ENCODE data around the gene TGM1.
A peak's percentile ranks its signal among the peaks of the same experiment; 100 is the strongest.
"Not testable (repeated sequence)": the region's sequence is repeated elsewhere in the genome, so short reads cannot be mapped to it uniquely, and the experiment has no call there.

The TGM1 gene

DNA sequence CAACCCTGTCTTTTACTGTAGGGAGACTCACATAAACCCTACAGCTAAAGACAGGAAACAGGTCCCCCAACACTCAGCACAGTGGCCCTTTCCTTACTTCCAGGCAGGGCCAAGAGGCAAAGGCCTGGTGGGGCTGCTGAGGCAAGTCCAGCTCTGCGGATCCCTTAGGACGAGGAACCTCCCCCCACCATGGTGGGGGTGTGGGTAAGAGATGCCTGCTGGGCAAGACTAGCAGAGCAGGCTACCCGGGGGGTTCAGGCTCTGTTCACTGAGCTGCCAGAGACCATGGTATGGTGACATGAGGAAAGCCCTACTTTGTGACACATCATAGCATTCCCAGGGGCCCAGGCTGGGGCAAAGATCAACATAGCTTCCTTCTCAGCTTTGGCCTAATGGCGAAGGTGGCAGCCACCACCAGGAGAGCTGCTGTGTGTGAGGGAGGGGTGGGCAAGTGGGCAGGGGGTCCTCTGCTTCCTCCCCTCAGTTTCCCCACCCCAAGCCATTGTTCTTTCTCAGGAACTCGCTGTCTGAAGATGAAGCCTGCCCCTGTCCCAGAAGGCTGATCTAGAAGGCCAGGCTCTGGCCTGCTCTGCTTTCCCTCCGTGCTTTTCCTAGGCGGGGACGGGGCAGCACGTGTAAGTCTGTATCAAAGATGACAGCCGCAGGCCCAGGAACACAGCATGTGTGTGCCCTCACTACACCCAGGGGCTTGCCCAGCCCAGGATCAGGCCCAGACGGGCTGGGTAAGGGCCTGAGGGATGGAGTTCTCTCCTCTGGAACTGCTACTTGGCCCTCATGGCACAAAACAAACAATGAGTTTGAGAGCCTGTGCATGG, 10.5 kb downstream of the TGM1 start:
- DNase-seq, result no peak

DNA sequence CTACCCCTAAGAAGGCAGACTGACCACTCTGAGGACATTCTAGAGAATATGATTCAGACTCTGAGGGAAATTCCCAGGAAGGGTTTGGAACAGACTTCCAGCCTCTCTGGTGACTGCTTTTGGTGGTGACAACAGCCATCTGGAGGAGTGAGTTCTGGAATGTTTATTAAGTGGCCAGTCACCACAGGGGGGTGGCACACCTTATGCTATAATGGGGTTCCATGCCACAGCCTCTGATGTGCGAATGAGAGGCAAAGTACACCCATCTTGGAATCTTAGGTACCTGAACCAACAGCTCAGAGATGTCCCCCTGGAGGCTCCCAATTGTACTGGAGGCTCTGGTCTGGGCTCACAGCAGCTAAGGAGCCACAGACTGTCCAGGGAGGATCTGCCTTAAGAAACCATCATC, 11.1 kb downstream of the TGM1 start:
- no peak for DNase-seq

DNA sequence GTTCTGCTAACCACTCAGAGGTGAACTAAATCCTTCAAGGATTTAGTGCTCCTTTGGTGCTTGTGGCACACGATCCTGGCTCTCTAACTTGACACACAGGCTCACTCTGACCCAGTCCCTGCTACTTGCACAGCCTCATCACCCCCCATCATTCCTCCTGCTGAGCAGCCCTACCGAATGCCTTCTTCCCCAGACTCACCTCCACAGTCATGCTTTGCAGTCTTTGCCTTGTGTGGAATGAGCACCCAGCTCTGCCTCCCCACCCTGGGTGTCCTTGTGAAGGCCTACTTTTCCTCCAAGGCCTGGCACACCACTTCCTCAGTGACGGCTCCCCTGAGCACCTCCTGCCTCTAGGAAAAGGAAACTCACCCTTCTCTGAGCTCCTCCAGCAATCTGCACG, 12.6 kb downstream of the TGM1 start:
- DNase-seq, result no peak

DNA sequence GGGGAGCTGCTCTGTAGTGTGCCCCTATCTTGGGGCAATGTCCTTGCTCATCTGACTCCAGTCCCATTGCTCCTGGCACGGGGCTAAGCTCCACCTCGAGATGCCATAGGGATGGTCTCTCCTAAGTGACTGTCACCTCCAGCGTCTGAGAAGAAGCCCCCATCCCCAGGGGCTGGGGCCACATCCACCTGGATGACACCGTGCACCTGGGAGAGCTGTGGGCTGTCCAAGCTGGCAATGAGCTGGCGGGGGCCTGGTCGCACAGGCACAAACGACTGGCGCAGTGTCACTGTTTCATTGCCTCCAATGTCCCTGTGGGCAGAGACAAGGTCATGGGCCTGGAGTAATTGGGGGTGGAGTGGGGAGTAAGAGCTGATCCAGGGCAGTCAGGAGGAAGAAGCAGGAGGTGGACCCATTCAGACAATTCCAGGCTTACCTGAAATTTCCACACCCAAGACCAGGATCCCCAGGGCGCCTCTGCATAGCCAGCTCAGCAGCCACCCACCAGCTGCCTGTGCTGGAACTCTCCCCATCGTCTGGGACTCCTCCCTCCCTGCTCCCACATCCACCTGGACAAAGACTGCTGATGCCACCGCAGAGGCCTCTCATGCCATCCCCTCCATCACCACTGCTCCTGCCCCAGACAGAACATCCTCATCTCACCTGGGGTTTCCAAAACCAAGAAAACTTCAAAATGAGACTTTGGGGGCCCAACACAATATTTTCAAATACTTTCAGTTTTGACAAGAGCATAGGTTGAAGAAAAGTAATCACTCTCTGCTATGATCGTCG, 13.6 kb downstream of the TGM1 start:
- DNase-seq, result no peak

DNA sequence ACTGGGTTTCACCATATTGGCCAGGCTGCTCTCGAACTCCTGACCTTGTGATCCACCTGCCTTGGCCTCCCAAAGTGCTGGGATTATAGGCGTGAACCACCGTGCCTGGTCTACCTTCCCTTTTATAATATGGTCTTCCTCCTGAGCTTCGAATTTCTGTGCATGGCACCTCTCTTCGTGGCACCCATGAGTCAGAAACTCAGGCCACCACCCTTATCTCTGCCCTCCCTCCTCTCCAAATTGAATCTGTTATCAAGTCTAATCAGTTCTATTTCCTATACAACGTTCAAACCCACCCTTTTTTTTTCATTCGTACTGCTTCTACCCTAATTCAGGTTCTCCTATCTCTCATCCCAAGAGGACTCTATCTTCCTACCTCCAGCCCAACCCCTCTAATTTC, 15.6 kb downstream of the TGM1 start:
- no peak for DNase-seq

DNA sequence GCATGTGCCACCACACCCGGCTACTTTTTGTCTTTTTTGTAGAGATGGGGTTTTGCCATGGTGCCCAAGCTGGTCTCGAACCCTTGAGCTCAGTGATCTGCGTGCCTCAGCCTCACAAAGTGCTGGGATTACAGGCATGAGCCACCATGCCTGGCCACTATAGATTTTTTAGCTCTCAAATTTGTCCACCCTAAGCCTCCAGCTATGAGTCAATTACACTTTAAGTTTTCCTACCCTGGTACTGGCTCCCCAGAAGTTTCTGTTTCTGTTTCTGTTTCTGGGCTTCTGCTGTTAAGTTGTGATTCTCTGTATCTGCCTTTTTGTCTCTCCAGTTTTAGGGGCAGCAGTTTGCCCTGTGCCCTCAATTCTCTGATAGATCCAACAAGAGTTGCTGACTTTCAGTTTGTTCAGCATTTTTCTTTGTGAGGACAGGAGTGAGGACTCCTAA, 16.2 kb downstream of the TGM1 start:
- DNase-seq, result peak; percentile 21 to 44

DNA sequence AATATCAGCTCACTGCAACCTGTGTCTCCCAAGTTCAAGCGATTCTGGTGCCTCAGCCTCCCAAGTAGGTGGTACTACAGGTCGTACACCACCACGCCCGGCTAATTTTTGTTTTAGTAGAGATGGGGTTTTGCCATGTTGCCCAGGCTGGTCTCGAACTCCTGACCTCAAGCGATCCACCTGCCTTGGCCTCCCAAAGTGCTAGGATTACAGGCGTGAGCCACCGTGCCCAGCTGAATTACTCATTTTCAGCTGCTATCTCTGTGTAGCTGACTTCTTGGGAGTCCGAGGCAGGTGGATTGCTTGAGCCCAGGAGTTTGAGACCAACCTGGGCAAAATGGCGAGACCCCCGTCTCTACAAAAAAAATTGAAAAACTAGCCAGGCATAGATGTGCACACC, 17.6 kb downstream of the TGM1 start:
- not testable (repeated sequence) for DNase-seq

DNA sequence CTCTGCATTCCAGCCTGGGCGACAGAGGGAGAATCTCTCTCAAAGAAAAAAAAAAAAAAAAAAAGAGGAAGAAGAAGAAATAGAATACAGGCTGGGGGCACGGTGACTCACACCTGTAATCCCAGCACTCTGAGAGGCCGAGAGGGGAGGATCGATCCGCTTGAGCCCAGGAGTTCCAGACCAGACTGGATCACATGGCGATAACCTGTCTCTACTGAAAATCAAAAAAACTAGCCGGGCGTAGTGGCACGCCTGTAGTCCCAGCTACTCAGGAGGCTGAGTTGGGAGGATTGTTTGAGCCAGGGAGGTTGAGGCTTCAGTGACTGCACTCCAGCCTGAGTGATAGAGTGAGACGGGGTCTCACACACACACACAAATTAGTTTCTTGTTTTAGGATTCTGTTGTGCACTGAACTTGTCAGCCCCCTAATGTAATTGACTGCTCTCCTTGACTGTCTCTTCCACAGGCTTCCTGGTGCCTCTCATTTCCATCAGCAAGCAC, 19.6 kb downstream of the TGM1 start:
- peak in 1 of 2 experiments; percentile 24 for DNase-seq

DNA sequence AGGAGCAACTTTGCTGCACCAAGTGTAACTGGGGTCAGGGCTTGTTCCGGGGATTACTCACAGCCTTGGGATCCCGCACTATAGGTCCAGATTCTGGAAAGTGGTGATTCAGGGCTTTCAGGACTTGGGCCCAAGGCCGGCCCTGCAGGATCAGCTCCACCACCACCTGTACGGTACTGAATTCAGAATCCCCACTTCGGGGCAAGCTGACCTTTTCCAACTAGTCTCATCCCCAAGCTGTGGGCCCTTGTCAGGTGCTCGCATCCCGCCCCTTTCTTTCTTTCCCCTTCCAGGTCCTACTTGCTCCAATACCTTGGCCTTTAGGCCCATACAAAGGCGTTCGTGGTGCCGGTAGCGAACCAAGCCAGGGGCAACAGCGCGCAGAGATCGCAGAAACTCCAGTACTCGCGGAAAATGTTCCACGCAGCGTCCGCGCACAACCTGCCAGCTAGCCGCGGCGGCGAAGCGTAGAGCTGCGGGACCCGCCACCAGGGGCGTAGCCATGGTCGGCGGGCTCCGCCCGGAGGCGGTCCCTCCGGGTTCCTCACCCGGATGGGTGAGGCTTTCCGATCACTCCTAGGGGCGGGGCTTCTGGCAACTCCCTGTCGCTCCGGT, 21.0 kb downstream of the TGM1 start:
- DNase-seq, result peak; percentile 92 to 96

DNA sequence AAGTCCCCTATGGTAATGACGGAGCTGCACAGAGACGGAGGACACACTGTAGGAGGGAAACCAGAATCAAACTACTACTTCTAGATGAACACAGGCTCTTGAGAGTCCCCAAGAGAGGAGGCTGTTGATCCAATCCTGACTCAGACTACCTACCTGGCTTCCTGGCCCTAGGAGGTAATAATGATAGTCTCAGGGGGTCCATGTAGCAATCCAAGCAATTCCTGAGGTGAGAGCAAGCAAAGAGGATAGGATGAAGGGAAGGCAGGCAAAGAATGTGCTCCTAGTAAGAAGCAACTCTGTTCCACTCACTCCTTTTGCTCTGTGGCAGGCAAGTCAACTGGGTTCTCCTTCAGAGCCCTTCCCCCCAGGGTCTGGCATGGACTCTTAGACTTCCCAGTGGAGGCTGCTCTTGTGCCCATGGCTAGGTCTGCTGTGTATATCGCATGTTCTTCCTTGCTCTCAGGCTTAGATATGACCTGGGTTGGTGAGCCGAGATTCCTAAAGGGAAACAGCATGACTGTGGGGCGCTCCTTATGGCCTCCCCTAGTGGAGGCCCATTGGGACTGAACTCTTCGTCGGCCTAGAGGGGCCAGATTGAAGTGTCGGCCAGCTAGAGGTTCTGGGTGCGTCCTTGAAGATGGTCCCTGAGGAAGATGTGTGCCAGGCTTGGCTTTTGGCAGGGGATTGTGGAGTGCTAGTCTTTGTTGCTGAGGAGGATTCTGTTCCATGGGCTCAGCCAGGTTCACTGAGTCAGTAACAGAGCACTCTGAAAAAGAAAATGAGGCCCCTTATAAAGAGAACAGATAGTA, 22.7 kb downstream of the TGM1 start:
- no peak for DNase-seq

DNA sequence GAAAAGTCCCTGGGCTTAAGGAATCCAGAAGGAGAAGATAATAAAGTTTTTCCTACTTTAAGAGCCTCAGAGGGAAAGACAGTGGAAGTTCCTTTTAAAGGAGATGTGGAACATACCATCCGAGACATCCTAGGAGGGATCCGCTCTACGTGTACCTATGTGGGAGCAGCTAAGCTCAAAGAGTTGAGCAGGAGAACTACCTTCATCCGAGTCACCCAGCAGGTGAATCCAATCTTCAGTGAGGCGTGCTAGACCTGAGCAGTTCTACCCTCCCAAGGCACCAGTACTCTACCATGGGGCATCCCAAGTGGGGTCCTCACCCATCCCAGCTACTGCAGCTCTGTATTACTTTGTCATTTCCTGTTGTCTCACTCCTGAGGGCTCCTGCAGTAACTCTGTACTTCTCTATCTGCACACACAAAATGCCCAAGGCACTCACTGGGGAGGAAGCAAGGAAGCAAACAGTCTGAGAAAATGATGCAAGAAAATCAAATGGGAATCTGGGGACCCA, 24.4 kb downstream of the TGM1 start:
- DNase-seq, result no peak

DNA sequence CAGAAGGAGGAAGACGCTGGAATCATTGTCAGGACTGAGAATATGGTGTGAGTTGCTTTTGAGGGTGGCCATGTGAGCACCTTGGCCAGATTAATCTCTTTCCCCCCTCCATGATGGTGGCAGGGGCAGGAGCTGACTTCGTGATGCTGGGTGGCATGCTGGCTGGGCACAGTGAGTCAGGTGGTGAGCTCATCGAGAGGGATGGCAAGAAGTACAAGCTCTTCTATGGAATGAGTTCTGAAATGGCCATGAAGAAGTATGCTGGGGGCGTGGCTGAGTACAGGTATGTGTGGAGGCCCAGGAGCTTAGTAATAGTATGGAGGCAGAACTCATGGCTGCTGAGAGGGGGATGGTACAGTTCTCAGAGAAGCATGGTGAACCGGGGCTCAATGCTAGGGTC, 24.9 kb downstream of the TGM1 start:
- DNase-seq, result no peak

DNA sequence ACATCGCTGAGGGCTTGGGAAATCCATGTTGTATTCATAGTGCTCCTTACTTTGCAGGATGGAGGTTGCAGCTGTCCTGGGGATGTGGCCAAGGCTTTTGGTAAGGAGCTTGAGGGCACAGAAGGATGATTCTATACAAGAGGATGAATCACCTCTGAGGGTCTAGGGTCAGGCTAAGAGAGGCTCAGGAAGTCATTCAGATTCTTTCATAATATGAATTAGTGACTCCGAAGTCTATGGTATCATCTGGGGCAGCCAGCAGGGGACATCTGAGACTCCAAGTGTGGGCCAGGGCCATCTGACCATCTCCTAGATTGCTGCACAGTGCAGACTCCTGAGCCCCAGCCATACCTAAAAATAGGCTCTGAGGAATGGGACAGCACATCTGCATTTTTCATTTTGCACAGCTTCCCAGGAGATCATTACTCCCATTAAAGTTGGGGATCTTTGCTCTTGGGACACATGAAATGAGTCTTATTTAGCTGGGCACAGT, 25.5 kb downstream of the TGM1 start:
- DNase-seq, result no peak

DNA sequence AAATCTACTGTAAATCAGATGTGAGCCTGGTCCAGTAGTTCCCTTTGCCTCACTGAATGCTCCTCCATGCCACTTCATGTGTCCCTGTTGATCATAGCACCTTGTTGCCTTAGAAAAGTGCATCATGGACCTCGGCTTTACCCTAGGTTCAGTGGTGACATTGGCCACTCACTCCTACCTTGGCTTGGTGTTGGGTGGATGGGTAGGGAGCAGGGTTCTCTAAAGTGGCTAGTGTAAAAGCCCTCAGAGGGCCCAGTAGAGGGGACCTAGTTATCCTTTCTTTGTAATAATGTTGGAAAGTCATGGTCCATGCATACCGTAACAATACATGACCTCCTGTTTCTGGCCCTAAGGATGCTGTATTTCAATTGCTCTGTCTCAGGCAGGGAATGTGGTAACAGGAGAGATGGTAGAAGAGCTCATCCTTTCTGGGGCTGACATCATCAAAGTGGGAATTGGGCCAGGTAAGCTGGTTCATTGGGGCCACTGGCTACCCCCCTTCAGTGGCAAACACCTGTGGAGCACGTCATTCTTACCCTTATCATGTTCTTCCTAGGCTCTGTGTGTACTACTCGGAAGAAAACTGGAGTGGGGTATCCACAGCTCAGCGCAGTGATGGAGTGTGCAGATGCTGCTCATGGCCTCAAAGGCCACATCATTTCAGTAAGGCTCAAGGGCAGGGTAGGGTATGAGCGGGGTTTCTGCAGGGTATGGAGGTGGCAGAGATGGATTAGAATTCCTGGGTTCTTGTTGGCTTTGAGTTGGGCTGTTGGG, 26.1 kb downstream of the TGM1 start:
- DNase-seq, result no peak

DNA sequence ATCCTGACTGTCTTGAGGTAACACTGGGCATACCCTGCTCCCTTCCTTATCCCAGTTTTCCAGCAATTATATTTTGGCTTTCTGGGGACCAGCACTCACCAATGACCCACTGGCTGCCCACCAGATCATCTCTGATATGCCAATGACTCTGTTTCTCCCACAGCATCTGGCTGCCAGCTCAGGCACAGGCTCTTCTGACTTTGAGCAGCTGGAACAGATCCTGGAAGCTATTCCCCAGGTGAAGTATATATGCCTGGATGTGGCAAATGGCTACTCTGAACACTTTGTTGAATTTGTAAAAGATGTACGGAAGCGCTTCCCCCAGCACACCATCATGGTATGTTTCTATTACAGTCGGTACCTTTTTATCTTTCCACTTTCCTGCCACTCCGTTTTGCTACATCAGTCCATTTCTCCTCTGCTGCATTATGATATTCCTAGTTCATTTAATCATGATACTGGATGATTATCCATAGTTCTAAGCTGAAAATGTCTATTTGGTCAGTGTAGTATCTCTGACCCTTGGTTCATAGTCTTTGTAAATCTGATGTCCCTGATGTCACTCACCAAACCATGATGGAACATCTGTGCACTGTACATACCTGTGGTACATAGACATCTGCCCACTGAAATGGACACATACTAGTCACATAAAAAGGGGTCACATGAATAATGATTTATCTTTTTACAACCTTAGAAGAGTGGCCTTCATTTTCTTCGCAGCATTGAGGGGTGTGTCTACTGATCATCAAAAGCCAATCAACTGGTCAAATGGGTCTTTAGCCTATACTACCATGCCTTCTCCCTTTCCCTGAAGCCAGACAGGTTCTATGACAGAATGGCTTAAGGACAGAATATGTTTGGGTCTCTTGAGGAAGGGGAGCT, 26.9 kb downstream of the TGM1 start:
- no peak for DNase-seq

DNA sequence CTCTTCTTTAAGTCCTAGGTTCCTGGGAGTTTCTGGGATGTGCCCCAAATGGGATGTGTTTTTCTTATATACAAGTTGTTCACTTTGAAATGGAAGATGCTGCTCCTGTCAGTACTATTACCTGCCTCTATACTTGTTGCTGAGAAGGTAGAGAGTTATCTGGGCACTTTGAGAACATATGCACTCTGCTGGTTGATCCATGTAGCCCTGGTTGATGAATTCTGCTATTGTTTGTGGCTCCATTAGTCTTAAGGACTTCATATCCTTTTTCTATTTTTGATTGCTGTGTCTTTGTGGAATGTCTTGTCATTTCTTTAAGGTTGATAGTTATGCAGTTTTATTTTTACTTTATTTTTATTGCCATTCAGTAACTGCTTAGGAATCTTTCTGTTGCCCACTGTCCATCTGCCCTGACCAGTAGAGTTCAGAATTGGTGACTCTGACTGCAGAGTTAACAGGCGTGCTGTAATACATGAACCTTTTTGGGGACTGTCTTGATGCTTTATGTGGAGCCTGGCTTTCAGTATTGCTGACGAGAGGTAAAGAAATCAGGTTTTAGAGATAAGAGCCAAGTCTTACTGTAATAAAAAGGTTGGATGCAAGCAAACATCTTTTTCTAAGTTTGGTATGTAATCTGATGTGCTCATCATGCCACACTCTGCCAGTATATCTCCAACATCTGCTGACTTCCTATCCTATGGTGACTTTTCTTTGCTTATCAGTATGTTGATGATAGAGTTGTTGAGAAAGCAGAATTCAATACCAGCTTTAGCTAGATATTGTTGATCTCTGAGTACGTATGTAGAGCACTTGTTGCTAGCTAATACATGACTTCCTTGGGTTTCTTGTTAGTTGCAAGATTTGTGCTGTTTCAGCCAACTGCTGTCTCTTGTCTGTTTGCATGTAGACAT, 28.6 kb downstream of the TGM1 start:
- no peak for DNase-seq

DNA sequence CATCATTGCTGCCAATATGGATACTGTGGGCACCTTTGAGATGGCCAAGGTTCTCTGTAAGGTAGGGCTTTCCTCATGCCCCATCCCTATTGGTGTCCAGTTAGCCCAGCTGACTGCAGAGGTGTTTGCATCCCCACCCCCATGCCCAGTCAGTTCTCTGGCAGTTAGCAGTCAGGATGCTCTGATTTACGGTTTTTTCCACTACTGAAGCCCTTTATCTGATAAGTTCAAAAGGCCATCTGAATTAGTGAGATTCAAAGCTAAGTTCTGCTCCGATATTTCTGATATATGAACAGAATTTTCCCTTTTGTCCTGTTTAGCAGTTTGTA, 29.5 kb downstream of the TGM1 start:
- peak in 1 of 2 experiments; percentile 35 for DNase-seq

DNA sequence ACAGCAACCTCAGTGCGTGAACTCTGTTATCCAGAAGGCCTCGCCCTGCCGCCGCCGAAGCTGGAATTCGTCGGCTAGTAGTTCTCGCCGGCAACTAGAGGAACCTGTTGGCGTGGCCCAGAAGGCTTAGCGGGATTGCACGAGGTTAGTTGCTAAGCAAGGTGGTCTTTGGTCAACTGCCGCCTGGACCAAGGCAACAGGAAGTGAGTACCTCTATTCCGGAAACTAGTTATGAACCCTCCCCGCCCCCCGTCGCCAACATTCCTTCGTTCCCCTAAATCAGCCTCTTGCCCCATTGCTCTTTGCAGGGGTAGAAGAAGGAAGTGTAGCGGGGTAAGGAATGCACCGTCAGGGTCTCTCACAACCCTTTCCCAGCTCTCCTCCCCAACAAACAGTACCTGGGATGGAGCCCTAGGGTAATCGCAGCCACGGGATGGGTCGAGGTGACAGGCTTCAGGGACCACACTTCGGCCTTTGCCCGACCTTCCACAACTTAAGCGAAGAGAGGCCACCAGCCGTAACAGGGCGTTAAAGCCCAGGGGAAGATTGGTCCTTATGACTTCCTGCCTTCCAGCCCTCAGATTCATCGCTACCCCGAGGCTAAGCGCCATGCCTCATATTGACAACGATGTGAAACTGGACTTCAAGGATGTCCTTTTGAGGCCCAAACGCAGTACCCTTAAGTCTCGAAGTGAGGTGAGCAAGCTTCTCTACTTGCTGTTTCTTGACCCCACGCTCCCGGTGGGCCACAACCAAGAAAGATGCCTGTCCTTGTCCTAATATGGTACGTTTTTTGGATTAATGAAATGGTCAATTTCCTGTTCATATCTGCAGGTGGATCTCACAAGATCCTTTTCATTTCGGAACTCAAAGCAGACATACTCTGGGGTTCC, 30.1 kb downstream of the TGM1 start, which contains the start of gene GMPR2:
TSS of gene GMPR2 (plus strand) at position 285 of the 893 bp plus-strand sequence. CDS start at position 610, 325 bp downstream.
- no peak for DNase-seq
